ENCODE data around the gene GRIP1.
"Not testable (repeated sequence)": the region's sequence is repeated elsewhere in the genome, so short reads cannot be mapped to it uniquely, and the experiment has no call there.

Gene GRIP1

DNA sequence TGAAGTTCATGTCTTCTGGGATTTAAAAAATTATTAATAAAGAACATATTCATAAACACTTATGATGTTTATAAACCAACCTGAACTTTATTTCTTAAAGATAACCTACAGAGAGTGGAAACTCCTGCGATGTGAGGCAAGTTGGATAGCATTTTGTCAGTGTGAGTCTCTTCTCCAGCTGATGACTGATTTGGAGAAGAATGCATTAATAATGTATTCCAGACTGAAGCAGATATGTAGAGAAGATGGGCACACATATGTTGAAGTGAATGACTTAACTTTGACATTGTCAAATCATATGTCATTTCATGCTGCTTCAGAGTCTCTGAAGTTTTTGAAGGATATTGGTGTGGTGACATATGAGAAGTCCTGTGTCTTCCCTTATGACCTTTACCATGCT, 369.3 kb downstream of the GRIP1 start:
- TF ChIP-seq, protein P1, sequence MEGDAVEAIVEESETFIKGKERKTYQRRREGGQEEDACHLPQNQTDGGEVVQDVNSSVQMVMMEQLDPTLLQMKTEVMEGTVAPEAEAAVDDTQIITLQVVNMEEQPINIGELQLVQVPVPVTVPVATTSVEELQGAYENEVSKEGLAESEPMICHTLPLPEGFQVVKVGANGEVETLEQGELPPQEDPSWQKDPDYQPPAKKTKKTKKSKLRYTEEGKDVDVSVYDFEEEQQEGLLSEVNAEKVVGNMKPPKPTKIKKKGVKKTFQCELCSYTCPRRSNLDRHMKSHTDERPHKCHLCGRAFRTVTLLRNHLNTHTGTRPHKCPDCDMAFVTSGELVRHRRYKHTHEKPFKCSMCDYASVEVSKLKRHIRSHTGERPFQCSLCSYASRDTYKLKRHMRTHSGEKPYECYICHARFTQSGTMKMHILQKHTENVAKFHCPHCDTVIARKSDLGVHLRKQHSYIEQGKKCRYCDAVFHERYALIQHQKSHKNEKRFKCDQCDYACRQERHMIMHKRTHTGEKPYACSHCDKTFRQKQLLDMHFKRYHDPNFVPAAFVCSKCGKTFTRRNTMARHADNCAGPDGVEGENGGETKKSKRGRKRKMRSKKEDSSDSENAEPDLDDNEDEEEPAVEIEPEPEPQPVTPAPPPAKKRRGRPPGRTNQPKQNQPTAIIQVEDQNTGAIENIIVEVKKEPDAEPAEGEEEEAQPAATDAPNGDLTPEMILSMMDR (IDR thresholded peaks at IDR 0.05; ENCODE audit: insufficient read depth, low read length) = no peak
- no peak for TF ChIP-seq SPI1 (IDR thresholded peaks at IDR 0.05; ENCODE audit: borderline replicate concordance, low read depth)
- TF ChIP-seq POLR2AphosphoS5 (IDR thresholded peaks at IDR 0.05; ENCODE audit: low read depth) = no peak
- TF ChIP-seq GABPA (IDR thresholded peaks at IDR 0.05; ENCODE audit: low read depth) = no peak
- TF ChIP-seq, protein P2, sequence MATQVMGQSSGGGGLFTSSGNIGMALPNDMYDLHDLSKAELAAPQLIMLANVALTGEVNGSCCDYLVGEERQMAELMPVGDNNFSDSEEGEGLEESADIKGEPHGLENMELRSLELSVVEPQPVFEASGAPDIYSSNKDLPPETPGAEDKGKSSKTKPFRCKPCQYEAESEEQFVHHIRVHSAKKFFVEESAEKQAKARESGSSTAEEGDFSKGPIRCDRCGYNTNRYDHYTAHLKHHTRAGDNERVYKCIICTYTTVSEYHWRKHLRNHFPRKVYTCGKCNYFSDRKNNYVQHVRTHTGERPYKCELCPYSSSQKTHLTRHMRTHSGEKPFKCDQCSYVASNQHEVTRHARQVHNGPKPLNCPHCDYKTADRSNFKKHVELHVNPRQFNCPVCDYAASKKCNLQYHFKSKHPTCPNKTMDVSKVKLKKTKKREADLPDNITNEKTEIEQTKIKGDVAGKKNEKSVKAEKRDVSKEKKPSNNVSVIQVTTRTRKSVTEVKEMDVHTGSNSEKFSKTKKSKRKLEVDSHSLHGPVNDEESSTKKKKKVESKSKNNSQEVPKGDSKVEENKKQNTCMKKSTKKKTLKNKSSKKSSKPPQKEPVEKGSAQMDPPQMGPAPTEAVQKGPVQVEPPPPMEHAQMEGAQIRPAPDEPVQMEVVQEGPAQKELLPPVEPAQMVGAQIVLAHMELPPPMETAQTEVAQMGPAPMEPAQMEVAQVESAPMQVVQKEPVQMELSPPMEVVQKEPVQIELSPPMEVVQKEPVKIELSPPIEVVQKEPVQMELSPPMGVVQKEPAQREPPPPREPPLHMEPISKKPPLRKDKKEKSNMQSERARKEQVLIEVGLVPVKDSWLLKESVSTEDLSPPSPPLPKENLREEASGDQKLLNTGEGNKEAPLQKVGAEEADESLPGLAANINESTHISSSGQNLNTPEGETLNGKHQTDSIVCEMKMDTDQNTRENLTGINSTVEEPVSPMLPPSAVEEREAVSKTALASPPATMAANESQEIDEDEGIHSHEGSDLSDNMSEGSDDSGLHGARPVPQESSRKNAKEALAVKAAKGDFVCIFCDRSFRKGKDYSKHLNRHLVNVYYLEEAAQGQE (IDR thresholded peaks at IDR 0.05; ENCODE audit: insufficient replicate concordance, low read depth) = no peak
- no peak for DNase-seq (ENCODE audit: low read depth in 1 of 2, low spot score in 1 of 2)
- no peaks in the 10 kb centered on the region for H3K27me3 ChIP-seq (ENCODE audit: insufficient read depth, poor library complexity, severe bottlenecking)

DNA sequence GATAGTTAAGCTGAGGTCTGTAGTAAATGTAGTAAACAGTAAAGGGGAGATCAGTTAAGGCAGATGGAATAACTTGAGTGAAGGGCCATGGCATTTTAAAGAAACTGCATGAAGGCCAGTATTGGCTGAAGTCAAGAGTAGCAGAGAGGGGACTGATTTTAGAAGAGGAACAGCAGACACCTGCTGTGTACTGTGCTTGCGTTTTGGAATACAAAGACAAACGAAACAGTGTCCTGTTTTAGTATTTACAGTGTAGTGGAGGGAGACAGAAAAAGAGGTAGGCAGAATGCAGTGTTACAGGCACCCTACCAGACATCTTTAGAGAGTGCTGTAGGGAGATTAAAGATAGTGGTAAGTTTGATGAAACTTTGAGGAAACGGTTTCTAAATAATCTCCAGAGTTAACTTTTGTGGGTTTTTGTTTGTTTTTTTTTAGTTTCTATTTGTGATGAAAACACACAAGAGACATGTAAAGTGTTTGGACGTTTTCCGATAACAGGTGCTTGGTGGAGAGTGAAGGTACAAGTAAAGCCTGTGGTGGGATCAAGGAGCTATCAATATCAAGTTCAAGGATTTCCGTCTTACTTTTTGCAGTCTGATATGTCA, 374.5 kb downstream of the GRIP1 start:
- no peaks in the 10 kb centered on the region for H3K27me3 ChIP-seq (ENCODE audit: insufficient read depth, poor library complexity, severe bottlenecking)
- peak in 1 of 2 experiments; percentile 12 for DNase-seq (ENCODE audit: low read depth in 1 of 2, low spot score in 1 of 2)
- peak overlapping the region; percentile 31 for H3K27ac ChIP-seq (replicated peaks)
- H3K4me3 ChIP-seq (replicated peaks; ENCODE audit: insufficient read depth, low read length) = peak overlapping the region; percentile 62
- TF ChIP-seq, protein P1 (IDR thresholded peaks at IDR 0.05; ENCODE audit: insufficient read depth, low read length) = no peak
- TF ChIP-seq SPI1 (IDR thresholded peaks at IDR 0.05; ENCODE audit: borderline replicate concordance, low read depth) = peak; percentile 11; the same call in 1 of the 2 replicates

More for the DNA sequence above, 369.3 kb downstream of the GRIP1 start:
- Histone ChIP-seq H3K27ac (replicated peaks) (no peak overlapping the region), H3K4me3 (replicated peaks; ENCODE audit: insufficient read depth, low read length) (no peak overlapping the region)

DNA sequence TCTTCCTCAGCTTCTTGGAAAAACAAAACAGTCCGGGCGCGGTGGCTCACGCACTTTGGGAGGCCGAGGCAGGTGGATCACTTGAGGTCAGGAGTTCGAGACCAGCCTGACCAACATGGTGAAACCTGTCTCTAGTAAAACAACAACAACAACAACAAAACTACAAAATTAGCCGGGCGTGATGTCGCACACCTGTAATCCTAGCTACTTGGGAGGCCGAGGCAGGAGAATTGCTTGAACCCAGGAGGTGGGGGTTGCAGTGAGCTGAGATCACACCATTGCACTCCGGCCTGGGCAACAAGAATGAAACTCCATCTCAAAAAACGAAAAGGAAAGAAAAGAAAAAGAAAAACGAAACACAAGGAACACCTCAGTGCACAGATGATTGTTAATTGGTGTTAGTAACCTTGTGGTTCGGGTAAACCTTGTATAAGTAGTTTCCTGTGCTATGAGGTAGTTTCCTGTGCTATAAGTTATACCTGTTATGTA, 375.5 kb downstream of the GRIP1 start:
- not testable (repeated sequence) for DNase-seq (ENCODE audit: low read depth in 1 of 2, low spot score in 1 of 2); H3K27me3 ChIP-seq (ENCODE audit: insufficient read depth, poor library complexity, severe bottlenecking)
- H3K27ac ChIP-seq (replicated peaks) = peak overlapping the region; percentile 31
- H3K4me3 ChIP-seq (replicated peaks; ENCODE audit: insufficient read depth, low read length) = peak overlapping the region; percentile 62

DNA sequence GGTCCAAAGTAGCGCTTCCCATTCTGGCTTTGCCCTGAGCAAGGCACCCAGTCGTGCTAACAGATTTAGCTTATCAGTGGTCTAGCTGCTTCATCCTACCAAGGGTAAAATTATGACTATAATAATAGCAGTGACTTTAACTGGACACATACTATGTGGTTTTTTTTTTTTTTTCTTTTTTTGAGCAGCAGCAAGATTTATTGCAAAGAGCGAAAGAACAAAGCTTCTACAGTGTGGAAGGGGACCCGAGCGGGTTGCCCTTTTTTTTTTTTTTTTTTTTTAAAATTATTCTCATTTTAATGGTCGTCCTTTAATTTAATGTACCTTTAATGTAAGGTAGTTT, 376.1 kb downstream of the GRIP1 start:
- TF ChIP-seq SPI1 (IDR thresholded peaks at IDR 0.05; ENCODE audit: borderline replicate concordance, low read depth) = no peak
- no peak for TF ChIP-seq POLR2AphosphoS5 (IDR thresholded peaks at IDR 0.05; ENCODE audit: low read depth)
- no peak for TF ChIP-seq GABPA (IDR thresholded peaks at IDR 0.05; ENCODE audit: low read depth)
- TF ChIP-seq, protein P2 (IDR thresholded peaks at IDR 0.05; ENCODE audit: insufficient replicate concordance, low read depth) = no peak
- TF ChIP-seq, protein P1 (IDR thresholded peaks at IDR 0.05; ENCODE audit: insufficient read depth, low read length) = no peak
- peak overlapping the region; percentile 52 for H3K27ac ChIP-seq (replicated peaks)
- peak overlapping the region; percentile 62 for H3K4me3 ChIP-seq (replicated peaks; ENCODE audit: insufficient read depth, low read length)
- no peak for DNase-seq (ENCODE audit: low read depth in 1 of 2, low spot score in 1 of 2)
- no peaks in the 10 kb centered on the region for H3K27me3 ChIP-seq (ENCODE audit: insufficient read depth, poor library complexity, severe bottlenecking)
